CD4-positive, alpha-beta memory T cell (primary cell): ENCODE data around the gene THRSP. TPM values are rescaled to one million over a fixed set of nuclear protein-coding genes. Genes with fewer than 3 reads are reported as not detected.

ENCODE experiments used
- CTCF ChIA-PET: fragments of 350-600 bp; sonication (Branson Sonifier 250); formaldehyde crosslinking; loops from one replicate; lab custom pipeline; 2021; ENCODE audit warnings: inconsistent platforms; ENCODE audit not compliant: partially characterized antibody; lab: Charles Lee
- POLR2A ChIA-PET: fragments of 350-600 bp; sonication (Branson Sonifier 250); formaldehyde crosslinking; loops from one replicate; lab custom pipeline; 2021; ENCODE audit not compliant: partially characterized antibody; lab: Charles Lee
- DNase-seq, 5 donors: peaks; one replicate each; pipeline versions ENCODE4 v3.0.0 to v3.0.0-alpha.2; 2020 to 2022; ENCODE audit warnings: mixed read lengths in 1 of 5
- H3K27ac ChIP-seq: one replicate; pipeline ENCODE4 v1.7.0; 2013; ENCODE audit warnings: low read depth, low read length
- H3K27me3 ChIP-seq: 2 replicates; pipeline ENCODE4 v1.7.0; 2013; ENCODE audit warnings: mild to moderate bottlenecking, low read length, moderate library complexity; ENCODE audit not compliant: insufficient read depth
- H3K36me3 ChIP-seq: 2 replicates; pipeline ENCODE4 v1.7.0; 2013; ENCODE audit warnings: mild to moderate bottlenecking, low read length, moderate library complexity; ENCODE audit not compliant: insufficient read depth
- H3K4me1 ChIP-seq: 2 replicates; pipeline ENCODE4 v1.7.0; 2013; ENCODE audit warnings: mild to moderate bottlenecking, low read length, moderate library complexity; ENCODE audit not compliant: insufficient read depth
- H3K4me3 ChIP-seq, 2 donors: one replicate each; pipeline ENCODE4 v1.7.0; 2013; ENCODE audit warnings: low read length in 2 of 2, mild to moderate bottlenecking in 1 of 2
- H3K9me3 ChIP-seq, 2 donors: one replicate each; pipeline ENCODE4 v1.7.0; 2013; ENCODE audit warnings: low read length in 2 of 2, control low read depth in 1 of 2; ENCODE audit not compliant: control insufficient read depth in 1 of 2
- H3K27ac Mint-ChIP-seq, 7 donors: one replicate each; pipeline ENCODE4 v1.8.0; 2020 to 2021; ENCODE audit warnings: mixed read lengths in 7 of 7, mild to moderate bottlenecking in 6 of 7, inconsistent platforms in 3 of 7, moderate library complexity in 3 of 7
- H3K27me3 Mint-ChIP-seq, 2 donors: one replicate each; pipeline ENCODE4 v1.8.0; 2020 to 2021; ENCODE audit warnings: mixed read lengths in 2 of 2
- H3K36me3 Mint-ChIP-seq, 2 donors: one replicate each; pipeline ENCODE4 v1.8.0; 2020 to 2021; ENCODE audit warnings: mixed read lengths in 2 of 2, inconsistent platforms in 1 of 2, mild to moderate bottlenecking in 1 of 2
- H3K4me1 Mint-ChIP-seq, 4 donors: one replicate each; pipeline ENCODE4 v1.8.0; 2020 to 2021; ENCODE audit warnings: mixed read lengths in 4 of 4, mild to moderate bottlenecking in 1 of 4
- H3K4me3 Mint-ChIP-seq, 8 donors: one replicate each; pipeline ENCODE4 v1.8.0; 2020 to 2021; ENCODE audit warnings: mixed read lengths in 8 of 8, mild to moderate bottlenecking in 7 of 8, moderate library complexity in 6 of 8, inconsistent platforms in 3 of 8
- H3K9me3 Mint-ChIP-seq, 8 donors: one replicate each; pipeline ENCODE4 v1.8.0; 2020 to 2021; ENCODE audit warnings: mixed read lengths in 8 of 8, mild to moderate bottlenecking in 5 of 8, inconsistent platforms in 3 of 8, moderate library complexity in 1 of 8
- intact Hi-C: fragments of 100-400 bp; cut with micrococcal nuclease; formaldehyde crosslinking; loops from one replicate; pipeline ENCODE4 v1.15.1; 2023
- polyA plus RNA-seq, 2 donors: library from polyadenylated mRNA; unstranded; fragments of 300-500 nt; fragmentation: Illumina TruSeq; gene quantifications; one replicate each; pipeline ENCODE4 v1.2.3, GENCODE V29; 2021
- total RNA-seq, 2 experiments: library from RNA; stranded (reverse); gene quantifications; one replicate each; pipeline ENCODE4 v1.2.3, GENCODE V29; 2021

The THRSP gene
- total and polyA plus RNA-seq, 4 experiments from 2014 or later: 0.16 TPM; not detected in 3

- CTCF ChIA-PET: interaction anchor here (0.6 to 3.7 kb wide), 25 partner anchors 9 to 520 kb away, joined by 3 to 28 read pairs (median 4); partner anchors contain the start of genes INTS4 and THRSP
- no peaks in the 10 kb centered on the region for H3K27me3 Mint-ChIP-seq
- peak overlapping the region; percentile 47 to 82 (median 64) for H3K4me3 Mint-ChIP-seq
- H3K4me1 Mint-ChIP-seq: peaks cover 6 to 13% (median 9%) of the 10 kb centered on the region in 4 donors
- Histone ChIP-seq H3K4me3 (no peak overlapping the region), H3K4me1 (peaks cover 5% of the 10 kb centered on the region), H3K9me3 (no peaks in the 10 kb centered on the region), H3K27me3 (no peaks in the 10 kb centered on the region), H3K36me3 (no peaks in the 10 kb centered on the region), H3K27ac (no peak overlapping the region)
- no peaks in the 10 kb centered on the region for H3K36me3 Mint-ChIP-seq
- DNase-seq: peak; percentile 66 to 82 (median 76)
- no peaks in the 10 kb centered on the region for H3K9me3 Mint-ChIP-seq
- H3K27ac Mint-ChIP-seq: peak overlapping the region in 3 of 7 donors; percentile 42 to 80 (median 51)
- POLR2A ChIA-PET: interaction anchor here (1.3 kb wide), 1 partner anchor 51 kb away, joined by 3 read pairs; the partner anchor contains the start of gene INTS4
- intact Hi-C loops: loop anchor here (1.0 kb wide), 2 partner anchors 52 to 270 kb away; partner anchors contain the start of gene INTS4
Observed at GRCh38 chr11:78045851-78046485, 17.7 kb upstream of the THRSP start.

GRCh38 chr11:78046486-78046854, 17.2 kb upstream of the THRSP start:
- Histone ChIP-seq H3K4me1 (peaks cover 5% of the 10 kb centered on the region), H3K4me3 (no peak overlapping the region), H3K9me3 (no peaks in the 10 kb centered on the region), H3K36me3 (no peaks in the 10 kb centered on the region), H3K27ac (no peak overlapping the region), H3K27me3 (no peaks in the 10 kb centered on the region)
- H3K4me1 Mint-ChIP-seq: peaks cover 6 to 13% (median 8%) of the 10 kb centered on the region in 4 donors
- H3K36me3 Mint-ChIP-seq: no peaks in the 10 kb centered on the region
- intact Hi-C loops: loop anchor here (1.0 kb wide), 2 partner anchors 52 to 270 kb away; partner anchors contain the start of gene INTS4
- H3K27me3 Mint-ChIP-seq: no peaks in the 10 kb centered on the region
- ChIA-PET POLR2A (no interaction called here), CTCF (interaction anchor here (0.8 to 3.7 kb wide), 21 partner anchors 8 to 520 kb away, joined by 3 to 28 read pairs (median 4); partner anchors contain the start of genes INTS4 and THRSP)
- H3K9me3 Mint-ChIP-seq: no peaks in the 10 kb centered on the region
- peak overlapping the region in 1 of 7 donors; percentile 42 for H3K27ac Mint-ChIP-seq
- DNase-seq: no peak
- peak overlapping the region in 1 of 8 donors; percentile 23 for H3K4me3 Mint-ChIP-seq

DNA sequence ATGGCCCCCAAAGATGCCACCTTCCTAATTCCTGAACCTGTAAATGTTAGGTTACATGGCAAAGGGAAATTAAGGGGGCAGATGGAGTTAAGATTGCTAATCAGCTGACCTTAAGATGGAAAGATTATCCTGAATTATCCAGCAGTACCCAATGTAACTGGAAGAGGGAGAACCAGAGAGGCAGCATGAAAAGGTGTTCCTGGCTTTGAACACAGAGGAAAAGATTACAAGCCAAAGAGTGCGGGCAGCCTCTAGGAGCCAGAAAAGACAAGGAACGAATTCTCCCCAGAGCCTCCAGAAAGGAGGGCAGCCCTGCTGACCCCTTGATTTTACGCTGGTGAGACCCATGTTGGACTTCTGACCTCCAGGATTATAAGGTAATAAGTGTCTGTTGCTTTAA, 15.1 kb upstream of the THRSP start:
- H3K27me3 Mint-ChIP-seq: no peaks in the 10 kb centered on the region
- intact Hi-C loops: no loop called here
- DNase-seq: no peak
- peaks cover 4 to 13% (median 6%) of the 10 kb centered on the region in 4 donors for H3K4me1 Mint-ChIP-seq
- no peaks in the 10 kb centered on the region for H3K9me3 Mint-ChIP-seq
- Histone ChIP-seq H3K9me3 (no peaks in the 10 kb centered on the region), H3K36me3 (no peaks in the 10 kb centered on the region), H3K4me1 (peaks cover 5% of the 10 kb centered on the region), H3K27ac (no peak overlapping the region), H3K4me3 (no peak overlapping the region), H3K27me3 (no peaks in the 10 kb centered on the region)
- no peaks in the 10 kb centered on the region for H3K36me3 Mint-ChIP-seq
- POLR2A ChIA-PET: no interaction called here
- CTCF ChIA-PET: interaction anchor here (1.2 to 1.3 kb wide), 2 partner anchors 9 to 17 kb away, joined by 3 read pairs; no protein-coding TSS in a partner anchor
- no peak overlapping the region for H3K27ac Mint-ChIP-seq
- H3K4me3 Mint-ChIP-seq: no peak overlapping the region

GRCh38 chr11:78049348-78049747, 14.3 kb upstream of the THRSP start:
- no peaks in the 10 kb centered on the region for H3K36me3 ChIP-seq
- H3K27ac Mint-ChIP-seq: no peak overlapping the region
- H3K4me3 ChIP-seq: no peak overlapping the region
- no peaks in the 10 kb centered on the region for H3K36me3 Mint-ChIP-seq
- no peak for DNase-seq
- intact Hi-C loops: no loop called here
- H3K4me1 Mint-ChIP-seq: peaks cover 4 to 13% (median 6%) of the 10 kb centered on the region in 4 donors
- H3K9me3 Mint-ChIP-seq: no peaks in the 10 kb centered on the region
- no peaks in the 10 kb centered on the region for H3K27me3 Mint-ChIP-seq
- ChIA-PET CTCF (interaction anchor here (1.2 to 1.3 kb wide), 2 partner anchors 10 to 16 kb away, joined by 3 read pairs; no protein-coding TSS in a partner anchor), POLR2A (no interaction called here)
- H3K27ac ChIP-seq: no peak overlapping the region
- peaks cover 5% of the 10 kb centered on the region for H3K4me1 ChIP-seq
- no peaks in the 10 kb centered on the region for H3K27me3 ChIP-seq
- no peak overlapping the region for H3K4me3 Mint-ChIP-seq
- no peaks in the 10 kb centered on the region for H3K9me3 ChIP-seq

DNA sequence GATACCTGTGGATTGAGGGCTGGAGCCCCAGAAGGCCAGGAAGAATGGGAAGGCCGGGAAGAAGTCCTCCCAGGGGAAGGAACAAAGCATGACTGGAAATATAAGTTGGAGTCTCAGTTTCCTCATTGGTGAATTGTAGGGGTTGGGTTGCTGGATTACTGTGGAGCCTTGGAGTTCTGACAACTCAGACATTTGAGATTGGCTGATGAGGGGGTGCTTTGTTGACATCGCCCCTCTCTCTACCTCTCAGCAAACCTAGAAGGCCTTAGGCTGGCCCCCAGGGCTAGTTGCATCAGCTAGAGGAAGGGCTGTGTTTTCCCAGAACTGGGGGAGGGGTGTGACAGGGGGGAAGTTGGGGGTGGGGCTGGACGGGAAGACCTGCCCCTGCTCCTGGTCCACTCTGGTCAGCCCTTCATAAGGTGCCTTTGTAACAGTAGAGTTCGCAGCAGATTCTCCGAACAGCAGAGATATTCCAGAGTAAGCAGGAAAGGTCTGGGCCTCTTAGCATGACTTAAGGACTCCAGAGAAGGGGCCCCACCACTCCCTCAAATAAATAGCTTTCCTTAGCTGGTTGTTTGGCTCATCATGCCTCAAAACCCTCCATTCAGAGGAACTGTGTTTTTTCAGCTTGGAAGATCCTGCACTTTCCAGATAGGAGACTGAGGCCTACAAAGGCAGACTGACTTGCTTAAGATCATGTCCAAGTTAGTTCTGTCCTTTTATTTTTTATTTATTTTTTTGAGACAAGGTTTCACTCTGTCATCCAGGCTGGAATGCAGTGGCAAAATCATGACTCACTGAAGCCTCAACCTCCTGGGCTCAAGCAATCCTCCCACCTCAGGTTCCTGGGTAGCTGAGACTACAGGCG, 12.5 kb upstream of the THRSP start:
- Histone ChIP-seq H3K27ac (no peak overlapping the region), H3K4me1 (no peaks in the 10 kb centered on the region), H3K9me3 (no peaks in the 10 kb centered on the region), H3K36me3 (no peaks in the 10 kb centered on the region), H3K27me3 (no peaks in the 10 kb centered on the region), H3K4me3 (no peak overlapping the region)
- H3K27ac Mint-ChIP-seq: peak overlapping the region in 2 of 7 donors; percentile 8 to 40
- ChIA-PET CTCF (no interaction called here), POLR2A (no interaction called here)
- DNase-seq: no peak
- H3K4me3 Mint-ChIP-seq: no peak overlapping the region
- intact Hi-C loops: no loop called here
- H3K4me1 Mint-ChIP-seq: peaks cover 0 to 4% (median under 1%) of the 10 kb centered on the region in 4 donors
- no peaks in the 10 kb centered on the region for H3K27me3 Mint-ChIP-seq
- H3K9me3 Mint-ChIP-seq: no peaks in the 10 kb centered on the region
- no peaks in the 10 kb centered on the region for H3K36me3 Mint-ChIP-seq

DNA sequence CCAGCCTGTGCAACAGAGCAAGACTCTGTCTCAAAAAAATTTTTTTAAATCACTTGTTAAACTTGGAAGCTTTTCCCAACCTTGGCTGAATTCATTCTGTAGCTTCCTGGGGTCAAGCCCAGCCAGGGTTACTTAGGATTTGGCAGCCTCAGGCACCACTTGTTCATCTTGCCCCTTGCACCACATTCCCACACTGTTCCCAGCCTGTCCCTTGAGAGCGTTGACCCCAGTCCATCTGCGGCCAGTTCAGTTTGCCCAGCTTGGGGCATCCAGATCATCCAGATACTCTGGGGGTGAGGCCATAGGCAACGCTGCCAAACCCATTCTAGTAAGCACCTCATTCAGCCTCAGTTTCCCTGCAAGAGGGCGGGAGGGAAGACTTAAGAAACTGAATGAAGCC, 8.7 kb upstream of the THRSP start:
- no peak overlapping the region for H3K4me3 Mint-ChIP-seq
- DNase-seq: no peak
- no peaks in the 10 kb centered on the region for H3K9me3 Mint-ChIP-seq
- Histone ChIP-seq H3K27ac (no peak overlapping the region), H3K36me3 (no peaks in the 10 kb centered on the region), H3K4me3 (no peak overlapping the region), H3K9me3 (no peaks in the 10 kb centered on the region), H3K4me1 (no peaks in the 10 kb centered on the region), H3K27me3 (no peaks in the 10 kb centered on the region)
- no peaks in the 10 kb centered on the region for H3K27me3 Mint-ChIP-seq
- ChIA-PET POLR2A (no interaction called here), CTCF (interaction anchor here (1.0 to 2.7 kb wide), 2 partner anchors 8 to 55 kb away, joined by 3 to 10 read pairs; no protein-coding TSS in a partner anchor)
- H3K27ac Mint-ChIP-seq: peak overlapping the region in 1 of 7 donors; percentile 2
- no peaks in the 10 kb centered on the region for H3K36me3 Mint-ChIP-seq
- H3K4me1 Mint-ChIP-seq: no peaks in the 10 kb centered on the region
- intact Hi-C loops: no loop called here

DNA sequence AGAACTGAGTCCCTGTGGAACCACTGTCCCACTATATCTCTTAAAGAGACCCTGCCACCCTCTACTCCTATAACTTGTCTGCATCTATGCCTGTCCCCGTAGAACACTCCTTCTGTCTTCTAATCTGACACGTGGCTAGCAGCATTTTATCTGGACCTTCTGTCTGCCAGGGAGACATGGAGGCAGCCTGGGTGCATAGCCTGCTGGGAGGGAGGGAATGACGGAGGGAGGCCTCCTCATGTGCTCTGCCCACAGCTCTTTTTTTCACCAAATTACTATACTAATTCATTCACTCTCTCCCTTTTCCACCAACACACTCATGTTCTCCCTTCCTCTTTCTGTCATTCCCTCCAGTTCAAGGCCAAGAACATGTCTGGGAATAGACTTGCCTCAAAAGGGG, 7.6 kb upstream of the THRSP start:
- H3K27me3 ChIP-seq: no peaks in the 10 kb centered on the region
- no peaks in the 10 kb centered on the region for H3K27me3 Mint-ChIP-seq
- ChIA-PET POLR2A (no interaction called here), CTCF (interaction anchor here (2.7 kb wide), 1 partner anchor 9 kb away, joined by 10 read pairs; no protein-coding TSS in a partner anchor)
- H3K4me3 Mint-ChIP-seq: no peak overlapping the region
- H3K4me1 Mint-ChIP-seq: no peaks in the 10 kb centered on the region
- H3K27ac Mint-ChIP-seq: peak overlapping the region in 1 of 7 donors; percentile 5
- H3K4me3 ChIP-seq: no peak overlapping the region
- H3K27ac ChIP-seq: no peak overlapping the region
- no peaks in the 10 kb centered on the region for H3K36me3 ChIP-seq
- H3K9me3 Mint-ChIP-seq: no peaks in the 10 kb centered on the region
- DNase-seq: no peak
- H3K36me3 Mint-ChIP-seq: no peaks in the 10 kb centered on the region
- intact Hi-C loops: no loop called here
- no peaks in the 10 kb centered on the region for H3K9me3 ChIP-seq
- H3K4me1 ChIP-seq: no peaks in the 10 kb centered on the region
